Pancreas (tissue), 10 donors: Measurements from ENCODE around the gene RNF227. TPM values are rescaled to one million over a fixed set of nuclear protein-coding genes. Genes with fewer than 3 reads are reported as not detected.
A peak's percentile ranks its signal among the peaks of the same experiment; 100 is the strongest.

ENCODE experiments used
- ATAC-seq, 4 donors: fragments of 200-7000 bp; cut with Tn5 transposase; one replicate each; pipeline versions ENCODE4 v1.8.0 to v1.9.1; 2020; ENCODE audit warnings: mild to moderate bottlenecking in 4 of 4, moderate library complexity in 4 of 4
- DNase-seq, 6 donors: peaks; one replicate each; pipeline ENCODE4 v3.0.0-alpha.2; 2020
- FAIRE-seq: peaks from 2 replicates; lab custom pipeline; 2012; peaks lifted over from hg19 to GRCh38; lab: Jason Lieb, UNC
- H3K27ac ChIP-seq, 4 donors: fragments of 200-600 bp; sonication (generic); 1 replicate in 3 of 4; 2 replicates in 1 of 4; pipeline versions ENCODE4 v1.5.0 to v1.8.0; 2020
- H3K27me3 ChIP-seq, 4 donors: fragments of 200-600 bp; one replicate each; pipeline ENCODE4 v1.8.0; 2021
- H3K36me3 ChIP-seq, 3 donors: fragments of 200-600 bp; sonication (generic) in 1 of 3; one replicate each; pipeline versions ENCODE4 v1.5.0 to v1.8.0; 2020 to 2021
- H3K4me1 ChIP-seq, 3 donors: fragments of 200-600 bp; one replicate each; pipeline ENCODE4 v1.8.0; 2021
- H3K4me3 ChIP-seq, 4 donors: fragments of 200-600 bp; sonication (generic) in 2 of 4; one replicate each; pipeline versions ENCODE4 v1.5.0 to v1.8.0; 2020 to 2021
- H3K9me3 ChIP-seq, 4 donors: fragments of 200-600 bp; one replicate each; pipeline ENCODE4 v1.8.0; 2021
- WGBS, 2 donors: extraction: QIAGEN DNeasy Blood & Tissue Kit; methylation state at CpG; one replicate each; pipeline ENCODE4 v1.1.7; 2013; 5-methylcytosine and 5-hydroxymethylcytosine counted together
- intact Hi-C, 3 donors: fragments of 100-400 bp; cut with DNase I; formaldehyde crosslinking; loops; one replicate each; pipeline versions ENCODE4 v1.11.1 to v1.14.2; 2022
- polyA plus RNA-seq, 2 donors: library from polyadenylated mRNA; stranded (reverse); fragments of 200-250 nt; gene quantifications; one replicate each; pipeline ENCODE4 v1.2.3, GENCODE V29; 2013
- total RNA-seq, 6 donors: library from RNA; stranded (reverse); fragmentation: NEBNext Ultra II Directional in 4 of 6; extraction: Animal tissue kit (Norgen Biotek cat#: 25700) in 4 of 6; gene quantifications; one replicate each; pipeline versions ENCODE4 v1.2.1 to v1.2.4, GENCODE V29; 2021 to 2023
- TF ChIP-seq, protein P1 (sequence below), 4 donors: fragments of 200-600 bp; sonication (generic) in 3 of 4; IDR thresholded peaks; one replicate each; pipeline versions ENCODE4 v1.5.0 to v1.8.0; 2021; ENCODE audit warnings: antibody characterized with exemption in 4 of 4
- donor health status: healthy with polysubstance abuse.
- donor health status: DM: no; HTN: no; CAD: no; lungs with moderate emphysema.
- donor health status: DM: no; HTN: no; CAD: no.
- donor health status: control.
- donor health status: control.
- donor health status: Bipolar disorder and iron deficiency.
- donor health status: DM: yes; HTN: yes; CAD: no.
- donor health status: DM: no; HTN: no; CAD: no.
- donor health status: DM: no; HTN: no; CAD: no.
- donor health status: DM: yes; HTN: yes; CAD: no.

Gene RNF227
- total and polyA plus RNA-seq, 8 donors = 1.2 to 3.0 (median 2.0) TPM

DNA sequence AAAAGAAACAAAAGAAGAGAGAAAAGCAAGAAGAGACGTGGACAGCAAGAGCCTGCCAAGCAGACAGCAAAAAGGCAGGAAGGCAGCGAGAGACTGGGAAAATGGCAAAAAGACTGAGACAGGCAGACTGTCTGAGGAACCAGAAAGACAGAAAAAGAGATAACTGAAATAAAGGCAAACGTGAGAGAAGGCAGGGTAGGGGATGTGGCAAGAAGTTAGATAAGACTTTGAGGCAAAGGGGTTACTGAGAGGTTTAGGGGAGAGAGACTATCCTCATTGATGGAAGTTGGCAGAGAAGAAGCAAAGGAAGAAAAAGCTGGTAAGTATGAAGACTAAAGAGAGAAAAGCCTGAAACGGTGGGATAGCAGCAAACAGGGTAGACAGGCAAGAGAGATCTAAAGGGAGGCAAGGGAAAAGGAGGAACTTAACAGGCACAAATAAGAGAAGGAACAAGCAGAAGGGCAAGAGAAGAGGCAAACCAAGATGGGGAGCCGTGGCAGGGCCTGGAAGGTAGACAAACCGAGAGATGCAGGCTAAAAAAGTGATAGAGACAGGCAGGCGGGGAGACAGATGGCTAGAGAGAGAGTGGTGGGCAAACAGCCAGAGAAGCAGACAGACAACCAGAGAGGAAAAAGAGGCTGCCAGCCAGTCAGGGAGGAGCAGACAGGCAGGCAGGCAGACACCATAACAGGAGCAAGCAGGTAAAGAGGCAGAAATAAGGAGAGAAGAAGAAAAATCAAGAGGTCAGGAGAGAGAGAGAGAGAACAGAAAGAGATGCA lies 34.6 kb downstream of the RNF227 start:
- Histone ChIP-seq H3K27ac (no peak overlapping the region), H3K4me1 (peaks cover 0 to 9% (median 5%) of the 10 kb centered on the region in 3 donors), H3K27me3 (no peaks in the 10 kb centered on the region), H3K4me3 (no peak overlapping the region), H3K9me3 (no peaks in the 10 kb centered on the region), H3K36me3 (peaks cover 0 to 8% (median 0%) of the 10 kb centered on the region in 3 donors)
- intact Hi-C loops = no loop called here
- ATAC-seq = no peak
- FAIRE-seq = no peak
- peak in 1 of 6 donors; percentile 11 for DNase-seq
- TF ChIP-seq, protein P1, sequence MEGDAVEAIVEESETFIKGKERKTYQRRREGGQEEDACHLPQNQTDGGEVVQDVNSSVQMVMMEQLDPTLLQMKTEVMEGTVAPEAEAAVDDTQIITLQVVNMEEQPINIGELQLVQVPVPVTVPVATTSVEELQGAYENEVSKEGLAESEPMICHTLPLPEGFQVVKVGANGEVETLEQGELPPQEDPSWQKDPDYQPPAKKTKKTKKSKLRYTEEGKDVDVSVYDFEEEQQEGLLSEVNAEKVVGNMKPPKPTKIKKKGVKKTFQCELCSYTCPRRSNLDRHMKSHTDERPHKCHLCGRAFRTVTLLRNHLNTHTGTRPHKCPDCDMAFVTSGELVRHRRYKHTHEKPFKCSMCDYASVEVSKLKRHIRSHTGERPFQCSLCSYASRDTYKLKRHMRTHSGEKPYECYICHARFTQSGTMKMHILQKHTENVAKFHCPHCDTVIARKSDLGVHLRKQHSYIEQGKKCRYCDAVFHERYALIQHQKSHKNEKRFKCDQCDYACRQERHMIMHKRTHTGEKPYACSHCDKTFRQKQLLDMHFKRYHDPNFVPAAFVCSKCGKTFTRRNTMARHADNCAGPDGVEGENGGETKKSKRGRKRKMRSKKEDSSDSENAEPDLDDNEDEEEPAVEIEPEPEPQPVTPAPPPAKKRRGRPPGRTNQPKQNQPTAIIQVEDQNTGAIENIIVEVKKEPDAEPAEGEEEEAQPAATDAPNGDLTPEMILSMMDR (IDR thresholded peaks at IDR 0.05) = no peak
- WGBS, 2 donors = 57 to 61% methylated on average over 7 of the region's 7 CpGs

DNA sequence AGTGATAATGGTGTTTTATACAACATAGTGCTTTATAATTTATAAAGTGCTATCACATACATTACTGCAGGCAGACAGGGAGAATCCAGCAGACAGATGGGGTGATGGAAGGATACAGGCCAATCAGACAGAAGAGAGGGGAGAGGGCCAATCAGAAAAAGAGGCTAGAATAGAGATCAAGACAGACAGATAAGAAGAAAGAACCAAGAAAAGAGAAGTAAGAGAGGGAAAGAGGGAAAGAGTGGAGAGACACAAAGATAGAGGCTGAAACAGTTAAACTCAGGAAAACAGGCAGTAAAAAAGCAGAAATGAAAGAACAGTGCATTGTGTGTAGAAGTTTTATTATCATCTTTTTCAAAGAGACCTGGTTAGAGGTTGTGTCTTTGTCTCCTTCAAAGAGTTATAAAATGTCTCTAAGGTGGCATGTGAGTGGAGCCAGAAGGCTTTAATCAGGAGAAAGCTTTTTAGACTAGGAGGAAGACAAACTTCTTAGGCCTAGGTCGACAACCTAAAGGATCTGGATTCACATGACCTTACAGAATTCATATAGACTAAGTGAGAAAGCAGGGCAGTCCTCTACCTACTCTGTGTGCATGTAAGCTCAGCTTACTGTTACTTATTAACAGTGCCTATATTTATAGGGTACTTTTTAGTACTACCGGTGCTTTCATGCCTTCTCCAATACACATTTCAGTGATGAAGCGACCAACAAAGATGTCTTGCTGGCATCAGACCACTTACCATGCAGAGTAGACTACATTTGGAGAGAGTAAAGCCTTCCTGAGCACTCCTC lies 35.8 kb downstream of the RNF227 start:
- no peak overlapping the region for H3K27ac ChIP-seq
- intact Hi-C loops = no loop called here
- H3K27me3 ChIP-seq = no peaks in the 10 kb centered on the region
- no peaks in the 10 kb centered on the region for H3K9me3 ChIP-seq
- ATAC-seq = no peak
- WGBS, 2 donors = 58% methylated on average over 3 of the region's 3 CpGs
- H3K4me3 ChIP-seq = no peak overlapping the region
- TF ChIP-seq, protein P1 (IDR thresholded peaks at IDR 0.05) = no peak
- H3K4me1 ChIP-seq = peaks cover 0 to 9% (median 5%) of the 10 kb centered on the region in 3 donors
- FAIRE-seq = no peak
- H3K36me3 ChIP-seq = peaks cover 0 to 8% (median 0%) of the 10 kb centered on the region in 3 donors
- DNase-seq = no peak

DNA sequence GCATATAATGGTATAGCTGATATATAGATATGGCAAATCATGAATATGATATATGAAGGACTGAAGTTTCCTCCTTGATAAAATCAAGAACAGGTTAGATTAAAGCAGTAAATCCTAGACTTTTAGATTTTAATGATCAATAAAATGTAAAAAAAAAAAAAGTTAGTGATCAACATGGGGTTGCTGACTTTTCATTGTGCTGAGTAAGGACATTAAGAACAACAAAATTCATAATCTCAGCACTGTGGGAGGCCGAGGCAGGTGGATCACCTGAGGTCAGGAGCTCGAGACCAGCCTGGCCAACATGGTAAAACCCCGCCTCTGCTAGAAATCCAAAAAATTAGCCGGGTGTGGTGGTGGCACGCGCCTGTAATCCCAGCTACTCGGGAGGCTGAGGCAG lies 37.9 kb downstream of the RNF227 start:
- intact Hi-C loops = no loop called here
- DNase-seq = peak in 1 of 6 donors; percentile 7
- H3K27ac ChIP-seq = no peak overlapping the region
- TF ChIP-seq, protein P1 (IDR thresholded peaks at IDR 0.05) = no peak
- WGBS, 2 donors = 91 to 92% methylated on average over 7 of the region's 7 CpGs
- no peaks in the 10 kb centered on the region for H3K9me3 ChIP-seq
- no peak for ATAC-seq
- no peak for FAIRE-seq
- peaks cover 0 to 8% (median 0%) of the 10 kb centered on the region in 3 donors for H3K36me3 ChIP-seq
- H3K4me1 ChIP-seq = peaks cover 0 to 9% (median 1%) of the 10 kb centered on the region in 3 donors
- no peak overlapping the region for H3K4me3 ChIP-seq
- H3K27me3 ChIP-seq = no peaks in the 10 kb centered on the region

DNA sequence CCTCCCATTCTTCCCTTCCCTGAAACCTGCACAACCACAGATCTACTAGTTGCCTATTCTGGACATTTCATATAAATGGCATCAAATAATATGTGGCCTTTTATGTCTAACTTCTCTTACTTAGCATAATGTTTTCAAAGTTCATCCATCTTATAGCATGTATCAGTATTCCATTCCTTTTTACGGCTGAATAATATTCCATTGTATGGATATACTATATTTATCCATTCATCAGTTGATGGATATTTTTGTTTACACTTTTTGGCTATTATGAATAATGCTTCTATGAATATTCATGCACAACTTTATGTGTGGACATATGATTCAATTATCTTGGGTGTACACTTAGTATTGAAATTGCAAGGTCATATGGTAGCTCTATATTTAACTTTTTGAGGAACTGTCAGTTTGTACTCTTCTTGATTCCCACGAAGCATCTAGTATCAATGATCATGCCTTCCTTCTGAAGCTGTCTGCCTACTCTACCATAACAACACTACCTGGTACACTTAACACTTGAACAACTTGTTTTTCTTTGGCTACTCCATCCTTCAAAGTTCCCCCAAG lies 40.2 kb downstream of the RNF227 start:
- Histone ChIP-seq H3K4me3 (no peak overlapping the region), H3K36me3 (peaks cover 0 to 8% (median 0%) of the 10 kb centered on the region in 3 donors), H3K27me3 (no peaks in the 10 kb centered on the region), H3K27ac (no peak overlapping the region), H3K4me1 (peaks cover 0 to 1% (median 0%) of the 10 kb centered on the region in 3 donors), H3K9me3 (no peaks in the 10 kb centered on the region)
- DNase-seq = no peak
- TF ChIP-seq, protein P1 (IDR thresholded peaks at IDR 0.05) = no peak
- intact Hi-C loops = no loop called here
- 83 to 85% methylated on average over 2 of the region's 2 CpGs for WGBS, 2 donors
- FAIRE-seq = no peak
- no peak for ATAC-seq
